Esophagus muscularis mucosa (tissue), 4 donors: ENCODE results near the gene TTC14. TPM values are rescaled to one million over a fixed set of nuclear protein-coding genes. Genes with fewer than 3 reads are reported as not detected.

Source experiments
- DNase-seq: peaks from one replicate; pipeline ENCODE4 v3.0.0-alpha.2; 2017; ENCODE audit errors: extremely low spot score
- H3K27ac ChIP-seq, 4 donors: fragments of 200-600 bp; sonication (generic); replicated peaks in 1 of 4; 1 replicate in 3 of 4; 2 replicates in 1 of 4; pipeline ENCODE4 v1.5.1; 2016 to 2019; ENCODE audit warnings: mild to moderate bottlenecking in 1 of 4
- H3K27me3 ChIP-seq, 4 donors: fragments of 200-600 bp; sonication (generic); one replicate each; pipeline versions ENCODE4 v1.5.1 to v1.6.0; 2016 to 2019
- H3K36me3 ChIP-seq, 4 donors: fragments of 200-600 bp; sonication (generic); one replicate each; pipeline ENCODE4 v1.5.1; 2016 to 2019
- H3K4me1 ChIP-seq, 4 donors: fragments of 200-600 bp; sonication (generic); one replicate each; pipeline ENCODE4 v1.5.1; 2016 to 2019
- H3K4me3 ChIP-seq, 4 donors: fragments of 200-600 bp; sonication (generic); 1 replicate in 2 of 4; 2 replicates in 2 of 4; pipeline ENCODE4 v1.5.1; 2016 to 2019; ENCODE audit warnings: mild to moderate bottlenecking in 4 of 4, moderate library complexity in 1 of 4
- H3K9me3 ChIP-seq, 4 donors: fragments of 200-600 bp; sonication (generic); 1 replicate in 3 of 4; 2 replicates in 1 of 4; pipeline ENCODE4 v1.5.1; 2016 to 2019
- CTCF ChIP-seq, 3 experiments: fragments of 200-600 bp in 2 of 3; fragments of 450-650 bp in 1 of 3; sonication (generic) in 2 of 3; IDR thresholded peaks; one replicate each; pipeline ENCODE4 v1.5.1; 2017 to 2019; ENCODE audit warnings: antibody characterized with exemption in 3 of 3, mild to moderate bottlenecking in 2 of 3, moderate library complexity in 1 of 3
- EP300 ChIP-seq: sonication (generic); formaldehyde crosslinking; IDR thresholded peaks from one replicate; pipeline ENCODE4 v1.6.1; 2017; ENCODE audit warnings: antibody characterized with exemption
- POLR2A ChIP-seq: fragments of 450-650 bp; IDR thresholded peaks from one replicate; pipeline ENCODE4 v1.6.1; 2017; ENCODE audit warnings: antibody characterized with exemption, moderate library complexity, mild to moderate bottlenecking, low read depth
- POLR2AphosphoS5 ChIP-seq, 2 donors: sonication (generic); formaldehyde crosslinking; IDR thresholded peaks; one replicate each; pipeline ENCODE4 v1.6.1; 2017; ENCODE audit warnings: antibody characterized with exemption in 2 of 2
- WGBS: methylation state at CpG from one replicate; pipeline ENCODE4 v1.1.5; 2018; 5-methylcytosine and 5-hydroxymethylcytosine counted together
- intact Hi-C: fragments of 100-400 bp; cut with DNase I; formaldehyde crosslinking; loops from one replicate; pipeline ENCODE4 v1.15.1; 2023
- total RNA-seq, 4 donors: library from RNA; depleted of rRNA; stranded (reverse); fragments of >200 nt; gene quantifications; one replicate each; pipeline versions ENCODE4 v1.1.0 to v1.2.1, GENCODE V29; 2016

TTC14 gene
- total RNA-seq, 4 donors from 2014 or later = 19.7 to 50.8 (median 40.1) TPM

DNA sequence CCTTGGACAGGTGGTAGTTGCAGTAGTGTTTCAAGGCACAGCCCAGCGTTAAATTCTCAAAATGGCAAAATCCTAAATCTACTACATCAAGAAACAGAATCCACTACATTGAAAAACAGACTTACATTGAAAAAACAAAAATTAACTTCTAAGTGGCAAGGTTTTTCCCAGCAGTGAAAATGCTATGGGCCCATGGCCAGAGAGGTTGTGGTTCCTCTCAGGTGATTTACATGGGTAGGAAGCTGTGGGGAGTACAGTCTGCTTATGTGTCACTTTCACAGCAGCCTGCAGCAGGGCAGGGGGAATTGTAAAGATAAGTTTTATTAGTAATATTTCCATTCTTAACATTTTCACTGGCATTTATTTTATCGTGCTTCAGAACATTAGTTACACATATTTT is 24.9 kb downstream of the TTC14 start:
- H3K36me3 ChIP-seq = no peaks in the 10 kb centered on the region
- 92% methylated on average over 2 of the region's 2 CpGs for WGBS
- TF ChIP-seq CTCF (IDR thresholded peaks at IDR 0.05) (no peak), POLR2A (no peak), EP300 (no peak), POLR2AphosphoS5 (IDR thresholded peaks at IDR 0.05) (no peak)
- no peaks in the 10 kb centered on the region for H3K9me3 ChIP-seq
- intact Hi-C loops = no loop called here
- no peak for DNase-seq
- H3K4me1 ChIP-seq = no peaks in the 10 kb centered on the region
- no peak overlapping the region for H3K27ac ChIP-seq
- H3K27me3 ChIP-seq = no peaks in the 10 kb centered on the region
- no peak overlapping the region for H3K4me3 ChIP-seq

DNA sequence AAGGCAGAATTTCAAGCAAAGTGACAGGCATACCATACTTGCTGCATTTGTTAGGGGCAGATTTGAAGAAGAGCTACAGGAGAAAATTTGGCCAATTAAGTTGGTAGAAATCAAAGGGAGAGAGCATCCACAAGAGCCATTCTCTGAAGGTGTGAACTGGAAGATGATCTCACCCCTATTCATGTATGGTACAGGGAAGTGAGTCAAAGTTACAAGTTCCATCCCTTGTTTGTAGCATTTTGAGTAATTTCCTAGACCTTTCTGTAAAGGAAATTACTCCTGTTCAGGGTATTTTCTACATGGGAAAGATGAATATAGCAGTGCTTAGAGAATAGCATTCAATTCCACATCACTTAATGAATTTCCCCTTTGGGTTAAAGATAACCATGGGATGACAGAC is 28.4 kb downstream of the TTC14 start:
- H3K27me3 ChIP-seq = peaks cover 0 to 16% (median 0%) of the 10 kb centered on the region in 4 donors
- no peaks in the 10 kb centered on the region for H3K9me3 ChIP-seq
- intact Hi-C loops = no loop called here
- no peak overlapping the region for H3K4me3 ChIP-seq
- DNase-seq = no peak
- H3K36me3 ChIP-seq = no peaks in the 10 kb centered on the region
- no peak overlapping the region for H3K27ac ChIP-seq
- TF ChIP-seq POLR2A (no peak), EP300 (no peak), POLR2AphosphoS5 (IDR thresholded peaks at IDR 0.05) (no peak), CTCF (IDR thresholded peaks at IDR 0.05) (no peak)
- no peaks in the 10 kb centered on the region for H3K4me1 ChIP-seq

DNA sequence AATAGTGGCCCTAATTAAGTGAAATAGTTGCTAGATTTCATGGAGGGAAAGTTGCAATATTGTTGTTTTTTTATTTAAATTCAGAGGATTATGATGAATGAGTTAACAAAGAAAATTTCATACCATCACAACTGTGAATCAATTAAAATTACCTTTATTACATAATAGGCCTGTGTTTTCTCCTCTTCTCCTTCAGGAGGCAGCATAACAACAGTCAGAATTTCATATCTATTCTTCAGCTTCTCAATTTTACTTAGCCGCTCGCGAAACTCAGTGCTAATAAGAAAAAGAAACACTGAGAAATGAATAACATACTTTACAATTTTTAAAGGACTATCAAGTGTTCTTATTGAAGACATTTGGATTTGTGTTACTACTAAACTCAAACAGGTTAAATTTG is 29.4 kb downstream of the TTC14 start:
- Histone ChIP-seq H3K27me3 (peaks cover 0 to 19% (median 0%) of the 10 kb centered on the region in 4 donors), H3K4me3 (no peak overlapping the region), H3K4me1 (no peaks in the 10 kb centered on the region), H3K27ac (no peak overlapping the region), H3K9me3 (no peaks in the 10 kb centered on the region), H3K36me3 (no peaks in the 10 kb centered on the region)
- no peak for TF ChIP-seq POLR2A
- no peak for DNase-seq
- WGBS = 85% methylated on average over 3 of the region's 3 CpGs
- intact Hi-C loops = no loop called here

- Histone ChIP-seq H3K4me3 (no peak overlapping the region), H3K9me3 (no peaks in the 10 kb centered on the region), H3K27ac (no peak overlapping the region), H3K4me1 (no peaks in the 10 kb centered on the region), H3K36me3 (no peaks in the 10 kb centered on the region), H3K27me3 (peaks cover 0 to 19% (median 0%) of the 10 kb centered on the region in 4 donors)
- DNase-seq = no peak
- intact Hi-C loops = no loop called here
- 18% methylated on average over 2 of the region's 2 CpGs for WGBS
- no peak for TF ChIP-seq POLR2AphosphoS5 (IDR thresholded peaks at IDR 0.05)
- TF ChIP-seq CTCF (IDR thresholded peaks at IDR 0.05) = no peak
- no peak for TF ChIP-seq EP300
- TF ChIP-seq POLR2A = no peak
These were observed 31.8 kb downstream of the TTC14 start for GRCh38 chr3:180633722-180634121.

DNA sequence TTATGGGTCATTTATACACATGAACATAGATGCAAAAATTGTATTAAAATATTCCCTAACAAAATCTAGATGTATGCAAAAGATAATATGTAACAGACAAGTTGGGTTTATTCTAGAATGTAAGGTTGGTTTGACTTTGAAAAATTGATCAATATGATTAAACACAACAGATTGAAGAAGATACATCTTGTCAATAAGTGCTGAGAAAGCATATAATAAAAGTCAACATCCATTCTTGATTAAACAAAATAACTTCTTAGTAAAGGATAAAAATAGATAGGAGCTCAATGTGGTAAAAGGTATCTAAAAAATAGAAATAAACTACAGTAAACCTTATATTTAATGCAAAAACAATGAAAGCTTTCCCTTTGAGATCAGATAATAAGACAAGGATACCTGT is 39.0 kb downstream of the TTC14 start:
- H3K4me1 ChIP-seq = no peaks in the 10 kb centered on the region
- intact Hi-C loops = no loop called here
- H3K4me3 ChIP-seq = no peak overlapping the region
- H3K9me3 ChIP-seq = no peaks in the 10 kb centered on the region
- no peak for DNase-seq
- H3K27me3 ChIP-seq = no peaks in the 10 kb centered on the region
- TF ChIP-seq CTCF (IDR thresholded peaks at IDR 0.05) (no peak), EP300 (no peak), POLR2AphosphoS5 (IDR thresholded peaks at IDR 0.05) (no peak), POLR2A (no peak)
- no peak overlapping the region for H3K27ac ChIP-seq
- no peaks in the 10 kb centered on the region for H3K36me3 ChIP-seq
